Measurements from ENCODE around the gene SLC16A3.
"Not testable (repeated sequence)": the region's sequence is repeated elsewhere in the genome, so short reads cannot be mapped to it uniquely, and the experiment has no call there.

The SLC16A3 gene

GRCh38 chr17:82247182-82247823 is 18.5 kb downstream of the SLC16A3 start:
- no peak for DNase-seq (ENCODE audit: low spot score)

DNA sequence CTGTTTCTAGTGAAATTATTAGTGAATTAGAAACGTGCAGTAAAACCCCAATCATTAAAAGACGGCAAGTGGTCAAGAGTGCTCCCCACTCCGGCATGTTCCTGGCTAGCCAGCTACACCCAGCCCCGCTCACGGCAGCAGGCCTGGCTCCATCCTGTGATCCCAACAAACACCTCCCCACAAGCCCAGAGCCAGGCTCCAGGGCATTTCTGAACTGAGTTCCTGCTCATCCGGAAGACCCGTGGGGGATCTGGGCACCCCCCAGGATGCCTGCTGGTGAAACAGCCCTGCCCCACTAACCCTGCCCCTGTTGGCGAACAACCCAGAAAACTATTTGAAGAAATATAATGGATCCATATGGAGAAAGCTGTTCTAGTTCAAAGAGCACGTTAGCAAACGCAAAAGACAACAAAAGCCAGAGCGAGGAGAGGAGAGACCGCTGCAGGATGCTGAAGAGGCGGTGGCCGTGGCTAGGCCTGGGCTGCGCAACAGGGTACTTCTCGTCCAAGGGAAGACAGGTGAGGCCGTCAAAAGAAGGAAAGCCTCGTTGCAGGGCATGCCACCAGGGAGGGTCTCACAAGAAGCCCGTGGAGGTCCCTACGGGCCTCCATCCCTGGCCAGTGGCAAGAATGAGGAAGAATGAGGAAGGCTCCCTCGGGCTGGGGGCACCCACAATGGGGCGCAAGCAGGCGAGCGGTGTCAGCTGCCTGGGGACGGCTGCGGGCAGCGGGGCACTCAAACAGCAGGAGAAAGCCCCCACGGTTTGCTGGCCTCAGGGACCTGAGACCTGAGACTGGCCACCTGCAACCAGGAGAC is 19.2 kb downstream of the SLC16A3 start:
- no peak for DNase-seq (ENCODE audit: low spot score)

GRCh38 chr17:82248815-82249674 is 20.2 kb downstream of the SLC16A3 start:
- DNase-seq (ENCODE audit: low spot score): no peak

DNA sequence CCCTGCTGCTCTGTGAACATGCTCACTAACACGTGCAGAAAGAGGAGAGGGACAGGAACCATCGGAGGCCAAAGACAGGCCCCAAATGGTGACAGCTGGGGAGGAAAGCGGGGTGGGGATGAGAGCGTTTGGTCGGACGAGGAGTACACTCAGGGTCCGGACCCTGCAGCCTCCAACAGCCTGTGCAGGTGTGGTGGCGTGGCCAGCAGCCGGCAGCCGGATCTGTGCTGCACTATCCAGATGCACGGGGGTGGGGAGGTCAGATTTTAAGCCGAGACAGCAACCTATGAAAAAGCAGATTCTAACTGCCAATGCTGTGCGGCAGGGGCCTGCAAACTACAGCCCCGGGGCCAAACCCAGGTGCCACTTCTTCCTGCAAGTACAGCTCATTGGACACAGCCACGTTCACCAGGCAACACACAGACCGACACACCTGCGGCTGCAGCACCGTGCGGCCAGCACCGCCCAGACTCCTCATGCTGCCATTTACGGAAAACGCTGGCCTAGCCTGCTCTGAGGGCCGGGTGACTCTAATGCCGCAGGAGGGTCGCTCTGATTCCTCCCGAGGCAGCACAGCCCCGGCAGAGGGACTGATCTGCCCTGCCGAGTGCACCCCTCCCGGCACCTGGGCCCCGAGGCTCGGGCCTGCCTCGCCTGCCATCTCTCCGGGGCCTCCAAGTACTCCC is 21.2 kb downstream of the SLC16A3 start:
- no peak for DNase-seq (ENCODE audit: low spot score)

GRCh38 chr17:82250868-82251500 is 22.1 kb downstream of the SLC16A3 start:
- no peak for DNase-seq (ENCODE audit: low spot score)

DNA sequence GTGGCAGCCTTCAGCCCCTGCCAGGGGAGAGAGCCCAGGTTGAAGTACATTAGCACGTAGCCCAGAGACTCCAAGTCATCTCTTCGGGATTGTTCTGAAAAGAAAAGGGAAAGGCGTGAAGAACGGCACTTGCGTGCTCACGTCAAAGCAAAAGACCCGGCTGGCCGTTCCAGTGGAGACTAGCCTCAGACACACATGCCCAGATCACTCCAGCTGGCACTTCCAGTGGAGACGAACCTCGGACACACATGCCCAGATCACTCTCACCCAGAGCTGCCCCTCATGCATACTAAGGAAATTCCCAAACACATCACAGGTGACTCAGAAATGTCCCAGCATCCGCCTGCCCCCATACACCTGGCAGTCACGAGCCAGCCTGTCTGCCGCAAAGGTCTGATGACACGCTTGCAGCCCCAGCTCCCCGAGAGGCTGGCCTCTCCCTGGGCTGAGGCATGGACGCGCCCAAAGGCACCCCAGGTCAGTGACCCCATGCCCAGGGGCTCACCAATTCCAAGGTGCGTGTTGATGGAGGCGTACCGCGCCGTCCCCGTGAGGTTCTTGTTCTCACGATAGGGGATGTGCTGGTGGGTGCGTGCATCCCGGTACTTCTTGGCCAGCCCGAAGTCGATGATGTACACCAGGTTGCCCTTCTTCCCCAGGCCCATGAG is 23.8 kb downstream of the SLC16A3 start:
- DNase-seq (ENCODE audit: low spot score): no peak

DNA sequence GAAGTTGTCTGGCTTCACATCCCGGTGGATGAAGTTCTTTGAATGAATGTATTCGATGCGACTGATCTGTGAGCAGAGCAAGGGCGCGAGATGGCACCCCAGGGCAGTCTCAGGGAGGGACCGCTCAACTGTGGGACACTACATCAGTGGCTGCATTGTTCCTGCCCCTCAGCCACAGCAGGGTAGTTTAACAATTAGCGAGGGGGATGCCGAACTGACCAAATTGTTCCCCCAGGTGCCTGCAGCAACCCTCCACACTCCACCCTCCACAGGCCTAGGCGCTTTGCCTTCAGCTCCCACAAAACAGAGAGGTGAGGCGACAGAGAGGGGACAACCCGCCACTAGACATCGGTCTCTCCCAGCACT is 24.3 kb downstream of the SLC16A3 start:
- DNase-seq (ENCODE audit: low spot score): no peak

DNA sequence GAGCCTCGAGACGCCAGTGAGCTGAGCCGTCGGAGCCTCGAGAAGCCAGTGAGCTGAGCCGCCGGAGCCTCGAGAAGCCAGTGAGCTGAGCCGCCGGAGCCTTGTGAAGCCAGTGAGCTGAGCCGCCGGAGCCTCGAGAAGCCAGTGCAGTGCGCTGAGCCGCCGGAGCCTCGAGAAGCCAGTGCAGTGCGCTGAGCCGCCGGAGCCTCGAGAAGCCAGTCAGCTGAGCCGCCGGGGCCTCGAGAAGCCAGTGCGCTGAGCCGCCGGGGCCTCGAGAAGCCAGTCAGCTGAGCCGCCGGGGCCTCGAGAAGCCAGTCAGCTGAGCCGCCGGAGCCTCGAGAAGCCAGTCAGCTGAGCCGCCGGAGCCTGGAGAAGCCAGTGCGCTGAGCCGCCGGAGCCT is 25.3 kb downstream of the SLC16A3 start:
- DNase-seq (ENCODE audit: low spot score): not testable (repeated sequence)

GRCh38 chr17:82254746-82255145 is 25.9 kb downstream of the SLC16A3 start:
- not testable (repeated sequence) for DNase-seq (ENCODE audit: low spot score)

- DNase-seq (ENCODE audit: low spot score): no peak
These were observed 26.6 kb downstream of the SLC16A3 start for GRCh38 chr17:82255402-82255972.

DNA sequence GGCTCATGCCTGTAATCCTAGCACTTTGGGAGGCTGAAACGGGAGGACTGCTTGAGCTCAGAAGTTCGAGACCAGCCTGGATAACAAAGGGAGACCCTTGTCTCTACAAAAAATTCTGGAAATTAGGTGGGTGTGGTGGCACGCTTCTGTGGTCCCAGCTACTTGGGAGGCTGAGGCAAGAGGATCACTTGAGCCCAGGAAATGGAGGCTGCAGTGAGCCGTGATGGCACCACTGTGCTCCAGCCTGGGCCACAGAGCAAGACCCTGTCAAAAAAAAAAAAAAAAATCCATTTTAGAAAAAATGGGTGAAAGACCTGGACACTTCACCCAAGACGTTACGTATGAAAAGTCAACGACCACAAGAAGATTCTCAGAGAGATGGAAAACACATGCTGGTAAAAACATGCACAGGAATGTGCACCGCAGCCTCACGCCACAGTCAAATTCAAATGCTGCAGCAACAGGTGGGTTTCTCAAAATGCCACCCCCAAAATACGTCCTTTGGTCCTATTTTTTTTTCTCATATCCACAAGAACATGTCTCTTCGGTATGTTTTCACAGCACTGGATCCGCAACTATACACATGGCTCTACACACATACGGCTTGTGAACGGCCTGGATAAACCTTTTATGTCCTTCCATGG is 27.5 kb downstream of the SLC16A3 start:
- DNase-seq (ENCODE audit: low spot score): no peak

DNA sequence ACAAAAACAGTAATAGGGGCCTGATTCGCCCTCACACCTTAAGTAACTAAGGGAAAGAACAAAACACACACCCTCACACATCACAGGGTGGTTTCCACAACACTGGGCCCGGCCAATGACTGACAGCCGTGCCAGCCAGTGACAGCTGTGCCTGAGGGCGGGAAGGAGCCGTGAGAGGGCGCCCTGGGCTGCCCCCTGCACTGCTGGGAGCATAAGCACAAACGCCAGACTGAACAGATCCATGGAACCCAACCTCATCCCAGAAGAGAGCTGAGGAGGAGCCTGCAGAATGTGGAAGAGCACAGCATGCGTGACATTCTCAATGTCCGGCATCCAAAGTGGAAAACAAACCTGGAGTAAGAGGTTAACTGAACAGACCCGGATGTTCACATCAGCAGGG is 28.6 kb downstream of the SLC16A3 start:
- DNase-seq (ENCODE audit: low spot score): no peak

DNA sequence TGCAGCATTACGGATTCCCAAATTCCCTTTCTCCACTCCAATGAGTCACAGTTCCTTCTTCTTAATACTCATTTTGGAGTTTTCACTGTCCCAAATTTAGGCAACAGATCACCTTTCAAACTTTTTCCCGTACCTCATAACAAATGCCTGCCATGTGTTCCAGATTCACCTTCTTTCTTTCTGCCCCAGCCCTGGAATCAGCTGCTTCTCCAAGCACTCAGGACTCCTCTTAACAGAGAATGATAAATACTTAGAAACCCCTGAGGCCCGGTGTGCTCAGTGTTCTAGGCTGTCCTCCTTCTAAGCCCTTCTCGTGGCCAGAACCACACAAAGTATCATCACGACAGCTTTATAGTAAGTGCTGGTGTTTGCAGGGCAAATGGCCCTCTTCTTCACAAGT is 29.7 kb downstream of the SLC16A3 start:
- DNase-seq (ENCODE audit: low spot score): no peak

DNA sequence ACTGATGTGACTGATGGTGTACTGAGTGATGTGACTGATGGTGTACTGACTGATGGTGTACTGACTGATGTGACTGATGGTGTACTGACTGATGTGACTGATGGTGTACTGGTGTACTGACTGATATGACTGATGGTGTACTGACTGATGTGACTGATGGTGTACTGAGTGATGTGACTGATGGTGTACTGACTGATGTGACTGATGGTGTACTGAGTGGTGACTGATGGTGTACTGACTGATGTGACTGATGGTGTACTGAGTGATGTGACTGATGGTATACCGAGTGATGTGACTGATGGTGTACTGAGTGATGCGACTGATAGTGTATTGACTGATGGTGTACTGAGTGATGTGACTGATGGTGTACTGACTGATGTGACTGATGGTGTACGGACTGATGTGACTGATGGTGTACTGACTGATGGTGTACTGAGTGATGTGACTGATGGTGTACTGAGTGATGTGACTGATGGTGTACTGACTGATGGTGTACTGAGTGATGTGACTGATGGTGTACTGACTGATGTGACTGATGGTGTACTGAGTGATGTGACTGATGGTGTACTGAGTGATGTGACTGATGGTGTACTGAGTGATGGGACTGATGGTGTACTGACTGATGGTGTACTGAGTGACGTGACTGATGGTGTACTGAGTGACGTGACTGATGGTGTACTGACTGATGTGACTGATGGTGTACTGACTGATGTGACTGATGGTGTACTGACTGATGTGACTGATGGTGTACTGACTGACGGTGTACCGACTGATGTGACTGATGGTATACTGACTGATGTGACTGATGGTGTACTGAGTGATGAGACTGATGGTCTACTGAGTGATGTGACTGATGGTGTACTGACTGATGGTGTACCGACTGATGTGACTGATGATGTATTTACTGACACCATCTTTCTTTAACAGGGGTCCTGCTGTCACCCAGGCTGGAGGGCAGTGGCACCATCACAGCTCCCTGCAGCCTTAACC is 31.4 kb downstream of the SLC16A3 start:
- DNase-seq (ENCODE audit: low spot score): not testable (repeated sequence)

DNA sequence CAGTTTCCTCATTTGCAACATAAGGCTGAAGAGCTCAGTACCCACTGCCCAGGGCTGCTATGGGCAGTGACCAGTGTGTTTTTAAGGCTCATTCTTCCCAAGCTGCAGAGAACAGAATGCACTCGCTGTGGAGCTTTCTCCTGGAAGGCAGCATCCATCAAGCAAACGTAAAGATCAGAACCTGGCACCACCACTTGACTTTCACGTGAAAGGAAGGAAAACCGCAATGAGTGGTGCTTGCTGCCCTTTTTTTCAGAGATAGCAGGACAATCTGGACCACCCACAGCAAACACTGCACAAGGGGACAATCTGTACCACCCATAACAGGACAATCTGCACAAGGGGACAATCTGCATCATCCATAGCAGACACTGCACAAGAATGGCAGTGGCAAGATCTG is 33.5 kb downstream of the SLC16A3 start:
- no peak for DNase-seq (ENCODE audit: low spot score)

DNA sequence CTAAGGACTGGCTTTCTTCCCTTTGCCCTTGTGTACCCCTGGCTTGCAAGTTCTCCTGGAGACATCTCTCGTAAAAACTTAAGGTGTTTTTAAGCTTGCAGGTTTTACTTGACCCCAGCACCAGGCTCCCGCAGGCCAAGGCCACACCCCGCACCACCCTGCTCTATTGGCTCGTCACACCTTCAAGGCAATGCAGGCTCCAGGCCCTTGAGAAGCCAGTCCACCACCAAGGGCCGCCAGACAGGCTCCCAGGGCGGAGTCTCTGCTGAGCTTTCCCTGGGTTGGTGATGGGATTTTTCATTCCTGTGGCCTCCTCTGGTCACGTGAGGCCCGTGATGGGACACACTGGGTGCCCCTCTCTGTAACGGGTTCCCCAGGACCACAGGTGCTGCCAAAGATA is 34.8 kb downstream of the SLC16A3 start:
- no peak for DNase-seq (ENCODE audit: low spot score)

GRCh38 chr17:82266142-82266541 is 37.3 kb downstream of the SLC16A3 start:
- no peak for DNase-seq (ENCODE audit: low spot score)

DNA sequence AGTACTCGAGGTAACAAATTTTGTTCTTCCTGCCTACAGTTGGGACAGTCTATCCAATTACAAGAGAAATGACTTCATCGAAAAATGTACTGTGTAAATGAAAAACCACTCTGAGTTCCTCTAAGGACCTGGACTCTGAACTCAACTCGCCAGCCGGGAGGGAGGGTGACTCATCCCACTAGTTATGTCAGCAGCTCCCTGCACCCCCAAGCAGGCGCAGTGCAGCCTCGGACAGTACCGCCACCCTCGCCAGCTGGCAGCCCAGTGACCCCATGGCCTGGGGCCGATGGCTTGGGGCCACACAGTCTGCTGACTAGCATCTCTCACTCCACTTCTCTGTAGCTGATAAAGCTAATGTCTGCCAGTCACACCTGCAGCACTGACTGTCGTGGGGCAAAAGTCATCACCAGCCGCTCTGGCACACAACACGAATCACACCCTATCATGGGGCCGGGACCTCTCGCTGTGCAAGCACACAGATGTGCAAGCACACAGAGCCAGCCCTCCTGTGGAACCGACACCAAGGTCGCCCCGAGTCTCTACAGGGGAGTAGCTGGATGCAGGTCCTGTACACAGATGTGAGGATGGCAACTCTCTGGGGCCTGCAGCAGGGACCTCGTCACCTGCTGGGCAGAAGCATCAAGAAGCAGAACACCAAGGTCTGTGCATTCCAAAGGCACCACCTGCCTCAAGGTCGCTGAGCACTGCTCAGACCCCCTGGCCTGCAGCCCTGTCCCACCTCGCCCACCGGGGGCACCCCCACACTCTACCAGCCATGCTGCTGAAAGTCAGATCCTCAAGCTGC is 38.9 kb downstream of the SLC16A3 start:
- peak; percentile 87 for DNase-seq (ENCODE audit: low spot score)
